Rectal smooth muscle tissue (tissue), 1 donor: ENCODE measurements around the gene RAPGEF2.
"Not testable (repeated sequence)": the region's sequence is repeated elsewhere in the genome, so short reads cannot be mapped to it uniquely, and the experiment has no call there.

Experiments
- H3K27ac ChIP-seq: one replicate; pipeline ENCODE4 v1.7.0; 2013; ENCODE audit warnings: low read depth, low read length, inconsistent platforms
- H3K27me3 ChIP-seq: one replicate; pipeline ENCODE4 v1.7.0; 2013; ENCODE audit warnings: low read length; ENCODE audit not compliant: control insufficient read depth, insufficient read depth
- H3K36me3 ChIP-seq: one replicate; pipeline ENCODE4 v1.7.0; 2013; ENCODE audit warnings: low read length; ENCODE audit not compliant: control insufficient read depth, insufficient read depth
- H3K4me1 ChIP-seq: one replicate; pipeline ENCODE4 v1.7.0; 2013; ENCODE audit warnings: low read length; ENCODE audit not compliant: control insufficient read depth, insufficient read depth
- H3K4me3 ChIP-seq: one replicate; pipeline ENCODE4 v1.7.0; 2013; ENCODE audit warnings: low read length
- H3K9ac ChIP-seq: one replicate; pipeline ENCODE4 v1.7.0; 2013; ENCODE audit warnings: low read length

Gene RAPGEF2

GRCh38 chr4:159105761-159106243, 2.9 kb downstream of the RAPGEF2 start:
- Histone ChIP-seq H3K27me3 (no peaks in the 10 kb centered on the region), H3K4me1 (peaks cover 9% of the 10 kb centered on the region), H3K9ac (no peak overlapping the region), H3K36me3 (no peaks in the 10 kb centered on the region), H3K4me3 (peak overlapping the region; percentile 22), H3K27ac (peak overlapping the region; percentile 34)

GRCh38 chr4:159106636-159107035, 3.8 kb downstream of the RAPGEF2 start:
- Histone ChIP-seq H3K4me3 (peak overlapping the region; percentile 21), H3K9ac (no peak overlapping the region), H3K27me3 (no peaks in the 10 kb centered on the region), H3K27ac (no peak overlapping the region), H3K4me1 (peaks cover 9% of the 10 kb centered on the region), H3K36me3 (no peaks in the 10 kb centered on the region)

DNA sequence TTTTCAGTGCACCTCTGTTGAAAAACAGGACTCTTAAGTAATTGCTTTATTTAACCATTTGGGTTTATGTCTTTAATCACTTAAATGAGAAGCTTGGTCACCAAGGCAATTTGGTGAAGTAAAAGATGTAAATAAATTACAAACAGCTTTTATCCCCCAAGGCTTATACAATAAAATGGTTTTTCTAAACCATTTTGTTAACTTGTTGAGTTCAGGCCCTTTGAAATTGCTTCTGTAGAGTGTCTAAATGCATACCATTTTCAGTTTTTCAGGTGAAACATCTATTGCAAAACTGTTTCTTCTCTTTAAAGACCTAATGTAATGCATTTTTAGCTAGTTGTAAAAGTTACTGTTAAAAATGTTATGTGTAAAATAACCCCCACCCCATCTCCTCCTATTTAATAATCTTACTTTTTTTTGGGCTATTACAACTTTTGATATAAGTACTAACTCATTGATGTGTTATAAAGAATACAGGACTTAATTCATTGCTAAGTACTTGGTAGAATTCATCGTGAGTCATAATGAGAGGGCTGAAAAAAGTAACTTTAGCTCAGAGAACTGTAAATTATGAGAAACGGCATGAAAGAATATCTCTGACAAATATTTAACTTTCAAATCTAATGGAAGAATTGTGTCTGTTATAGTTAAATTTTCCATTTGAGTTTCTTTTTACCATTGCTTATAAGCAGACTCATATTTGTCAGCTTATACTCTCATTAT, 4.5 kb downstream of the RAPGEF2 start:
- Histone ChIP-seq H3K27ac (no peak overlapping the region), H3K4me3 (no peak overlapping the region), H3K4me1 (peaks cover 9% of the 10 kb centered on the region)

DNA sequence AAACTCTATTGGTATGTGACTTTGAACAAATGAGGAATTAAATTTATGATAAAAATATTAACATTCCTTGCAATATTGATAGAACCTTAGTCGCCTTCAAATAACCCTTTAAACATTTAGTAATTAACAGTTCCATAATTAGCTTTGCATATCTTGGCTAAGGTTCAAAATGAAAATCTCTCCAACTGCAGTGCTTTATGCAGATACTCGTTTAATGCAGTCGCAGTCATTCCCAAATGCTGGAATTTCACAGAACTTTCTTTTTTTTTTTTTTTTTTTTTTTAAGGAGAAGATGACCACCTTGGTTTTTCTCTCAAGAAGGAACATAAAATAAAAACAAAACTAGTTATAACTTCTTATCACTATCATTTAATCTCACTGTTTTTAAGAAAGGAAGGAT, 5.2 kb downstream of the RAPGEF2 start:
- H3K27ac ChIP-seq = no peak overlapping the region
- no peak overlapping the region for H3K4me3 ChIP-seq
- no peaks in the 10 kb centered on the region for H3K36me3 ChIP-seq
- H3K27me3 ChIP-seq = no peaks in the 10 kb centered on the region
- peaks cover 9% of the 10 kb centered on the region for H3K4me1 ChIP-seq
- H3K9ac ChIP-seq = no peak overlapping the region

More for the DNA sequence above, 4.5 kb downstream of the RAPGEF2 start:
- H3K36me3 ChIP-seq = no peaks in the 10 kb centered on the region
- no peaks in the 10 kb centered on the region for H3K27me3 ChIP-seq
- H3K9ac ChIP-seq = no peak overlapping the region

- Histone ChIP-seq H3K4me1 (no peaks in the 10 kb centered on the region), H3K36me3 (no peaks in the 10 kb centered on the region), H3K27ac (no peak overlapping the region), H3K9ac (no peak overlapping the region), H3K4me3 (no peak overlapping the region), H3K27me3 (no peaks in the 10 kb centered on the region)
These were observed 8.1 kb downstream of the RAPGEF2 start for GRCh38 chr4:159110961-159111360.

DNA sequence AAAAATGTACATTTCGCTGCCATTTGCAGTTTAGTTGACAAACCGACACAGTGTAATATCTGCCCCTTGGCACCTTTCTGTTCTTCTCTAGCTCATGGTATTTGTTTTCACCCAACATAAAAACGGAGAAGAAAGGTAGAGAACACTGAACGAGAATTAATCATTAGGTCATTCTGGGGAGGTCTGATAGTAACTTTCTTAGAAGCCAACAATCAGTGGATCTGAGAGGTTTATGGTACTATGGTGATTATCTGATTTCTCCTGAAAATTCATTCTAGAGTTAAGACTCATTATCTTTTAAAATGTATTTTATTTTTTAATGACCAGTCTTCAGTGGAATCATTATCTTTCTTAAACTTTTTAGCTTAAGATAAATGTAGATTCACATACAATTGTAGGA, 8.5 kb downstream of the RAPGEF2 start:
- Histone ChIP-seq H3K36me3 (no peaks in the 10 kb centered on the region), H3K4me1 (no peaks in the 10 kb centered on the region), H3K27ac (no peak overlapping the region), H3K4me3 (no peak overlapping the region), H3K9ac (no peak overlapping the region), H3K27me3 (no peaks in the 10 kb centered on the region)

DNA sequence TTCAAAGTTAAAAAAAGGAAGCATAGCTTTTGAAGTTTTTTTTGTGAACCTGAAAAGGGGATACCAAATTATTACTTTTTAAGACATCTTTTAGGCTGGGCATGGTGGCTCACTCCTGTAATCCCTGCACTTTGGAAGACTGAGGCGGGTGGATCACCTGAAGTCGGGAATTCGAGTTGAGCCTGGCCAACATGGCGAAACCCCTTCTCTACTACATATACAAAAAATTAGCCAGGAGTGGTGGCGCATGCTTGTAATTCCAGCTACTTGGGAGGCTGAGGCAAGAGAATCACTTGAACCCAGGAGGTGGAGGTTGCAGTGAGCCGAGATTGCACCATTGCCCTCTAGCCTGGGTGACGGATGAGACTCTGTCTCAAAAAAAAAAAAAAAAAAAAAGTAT, 10.5 kb downstream of the RAPGEF2 start:
- H3K9ac ChIP-seq, H3K27ac ChIP-seq, H3K4me1 ChIP-seq, H3K4me3 ChIP-seq, H3K36me3 ChIP-seq, H3K27me3 ChIP-seq: not testable (repeated sequence)

DNA sequence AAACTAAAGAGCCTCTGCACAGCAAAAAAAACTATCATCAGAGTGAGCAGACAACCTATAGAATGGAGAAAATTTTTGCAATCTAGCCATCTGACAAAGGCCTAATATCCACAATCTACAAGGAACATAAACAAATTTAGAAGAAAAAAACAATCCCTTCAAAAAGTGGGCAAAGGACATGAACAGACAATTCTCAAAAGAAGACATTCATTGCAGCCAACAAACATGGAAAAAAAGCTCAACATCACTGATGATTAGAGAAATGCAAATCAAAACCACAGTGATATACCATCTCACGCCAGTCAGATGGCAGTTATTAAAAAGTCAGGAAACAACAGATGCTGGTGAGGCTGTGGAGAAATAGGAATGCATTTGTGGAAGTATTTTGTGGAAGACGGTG, 13.2 kb downstream of the RAPGEF2 start:
- H3K4me1 ChIP-seq, H3K4me3 ChIP-seq, H3K27ac ChIP-seq, H3K36me3 ChIP-seq, H3K9ac ChIP-seq, H3K27me3 ChIP-seq: not testable (repeated sequence)

DNA sequence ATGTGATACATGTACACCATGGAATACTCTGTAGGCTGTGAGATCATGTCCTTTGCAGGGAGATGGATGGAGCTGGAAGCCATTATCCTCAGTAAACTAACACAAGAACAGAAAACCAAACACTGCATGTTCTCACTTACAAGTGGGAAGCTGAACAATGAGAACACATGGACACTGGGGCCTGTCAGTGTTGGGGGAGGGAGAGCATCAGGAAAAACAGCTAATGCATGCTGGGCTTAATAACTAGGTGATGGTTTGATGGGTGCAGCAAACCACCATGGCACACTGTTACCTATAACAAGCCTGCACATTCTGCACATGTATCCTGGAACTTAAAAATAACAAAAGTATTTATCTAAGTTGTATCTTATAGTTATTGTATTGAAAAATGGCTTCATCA, 13.8 kb downstream of the RAPGEF2 start:
- H3K9ac ChIP-seq, H3K4me3 ChIP-seq, H3K27ac ChIP-seq, H3K36me3 ChIP-seq, H3K4me1 ChIP-seq, H3K27me3 ChIP-seq: not testable (repeated sequence)

DNA sequence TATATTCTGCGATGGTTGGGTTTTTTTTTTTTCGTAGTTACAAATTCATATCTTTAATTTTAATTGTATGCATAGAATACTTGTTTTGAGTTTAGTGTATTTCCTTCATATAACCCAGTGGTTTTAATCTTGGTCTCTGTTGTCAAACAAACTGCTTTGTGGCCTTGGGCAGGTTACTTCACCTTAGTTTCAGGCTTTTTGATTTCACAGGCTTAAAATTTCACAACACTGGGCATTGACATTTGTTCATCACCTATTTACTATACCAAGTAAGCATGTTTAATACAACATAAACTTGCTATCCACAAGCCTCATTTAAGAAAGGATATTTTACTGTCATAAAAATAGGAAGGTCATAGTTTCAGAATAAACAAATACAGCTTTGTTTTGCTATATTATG, 14.7 kb downstream of the RAPGEF2 start:
- Histone ChIP-seq H3K9ac (no peak overlapping the region), H3K27me3 (no peaks in the 10 kb centered on the region), H3K27ac (no peak overlapping the region), H3K36me3 (no peaks in the 10 kb centered on the region), H3K4me3 (no peak overlapping the region), H3K4me1 (no peaks in the 10 kb centered on the region)

DNA sequence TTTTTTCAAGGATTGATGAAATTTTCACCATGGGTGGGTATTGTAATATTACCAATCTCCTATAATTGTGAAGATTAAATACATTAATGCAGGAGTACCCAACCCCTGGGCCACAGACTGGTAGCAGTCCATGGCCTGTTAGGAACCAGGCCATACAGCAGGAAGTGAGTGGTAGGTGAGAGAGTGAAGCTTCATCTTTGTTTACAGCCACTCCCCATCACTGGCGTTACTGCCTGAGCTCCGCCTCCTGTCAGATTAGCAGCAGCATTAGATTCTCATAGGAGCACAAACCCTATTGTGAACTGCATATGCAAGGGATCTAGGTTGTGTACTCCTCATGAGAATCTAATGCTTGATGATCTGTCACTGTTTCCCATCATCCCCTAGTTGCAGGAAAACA, 15.1 kb downstream of the RAPGEF2 start:
- Histone ChIP-seq H3K27ac (no peak overlapping the region), H3K9ac (no peak overlapping the region), H3K4me1 (no peaks in the 10 kb centered on the region), H3K4me3 (no peak overlapping the region), H3K27me3 (no peaks in the 10 kb centered on the region), H3K36me3 (no peaks in the 10 kb centered on the region)

- Histone ChIP-seq H3K27me3 (no peaks in the 10 kb centered on the region), H3K27ac (no peak overlapping the region), H3K36me3 (no peaks in the 10 kb centered on the region), H3K9ac (no peak overlapping the region), H3K4me1 (no peaks in the 10 kb centered on the region), H3K4me3 (no peak overlapping the region)
These were observed 18.5 kb downstream of the RAPGEF2 start for GRCh38 chr4:159121371-159121770.

DNA sequence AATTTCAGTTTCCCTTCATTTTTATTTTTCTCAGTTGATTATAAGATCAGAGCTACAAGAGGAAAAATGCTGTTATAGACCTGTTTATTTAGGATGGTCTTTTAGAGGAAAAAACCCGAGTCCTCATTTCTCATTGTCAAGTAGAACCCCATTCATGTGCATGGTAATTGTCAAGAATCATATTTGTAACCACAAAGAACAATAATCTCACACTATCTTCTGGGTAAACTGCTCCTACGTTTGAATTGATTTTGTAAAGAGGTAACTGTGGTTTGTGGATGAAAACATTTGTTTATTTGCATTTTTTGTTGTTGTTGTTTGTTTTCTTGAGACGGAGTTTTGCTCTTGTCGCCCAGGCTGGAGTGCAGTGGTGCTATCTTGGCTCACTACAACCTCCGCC, 23.8 kb downstream of the RAPGEF2 start:
- no peaks in the 10 kb centered on the region for H3K4me1 ChIP-seq
- H3K27me3 ChIP-seq = no peaks in the 10 kb centered on the region
- H3K27ac ChIP-seq = no peak overlapping the region
- no peak overlapping the region for H3K4me3 ChIP-seq
- no peak overlapping the region for H3K9ac ChIP-seq
- no peaks in the 10 kb centered on the region for H3K36me3 ChIP-seq
